ENCODE data around the gene MAML2. TPM values are rescaled to one million over a fixed set of nuclear protein-coding genes. Genes with fewer than 3 reads are reported as not detected.
A peak's percentile ranks its signal among the peaks of the same experiment; 100 is the strongest.

Gene MAML2
- total and polyA plus RNA-seq, 2 of the 13 experiments (the other 11 are each of a cell fraction or from before 2014, with no cell fraction given) = 2.3 to 25.9 TPM

- peak; percentile 32 for TF ChIP-seq PTBP1 (IDR thresholded peaks at IDR 0.05; ENCODE audit: low read depth, low read length, poor library complexity, severe bottlenecking)
- 0 out of 2 replicates have a peak, but pooled peaks have one; percentile 13 for TF ChIP-seq PRDM15 (CRISPR knock-in tag; IDR thresholded peaks at IDR 0.05)
- 0 out of 2 replicates have a peak, but pooled peaks have one; percentile 34 for TF ChIP-seq HNRNPL (IDR thresholded peaks at IDR 0.05; ENCODE audit: low read depth, low read length)
- TF ChIP-seq ARNT2 (CRISPR knock-in tag; IDR thresholded peaks at IDR 0.05; ENCODE audit: low read depth) = 0 out of 2 replicates have a peak, but pooled peaks have one; percentile 3
- no peak for TF ChIP-seq ZNF276 (CRISPR knock-in tag; IDR thresholded peaks at IDR 0.05; ENCODE audit: low read depth)
- TF ChIP-seq TOPORS (CRISPR knock-in tag; IDR thresholded peaks at IDR 0.05) = 0 out of 2 replicates have a peak, but pooled peaks have one; percentile 8
- TF ChIP-seq MYPOP (CRISPR knock-in tag; IDR thresholded peaks at IDR 0.05) = 0 out of 2 replicates have a peak, but pooled peaks have one; percentile 22
- peak; percentile 10; the same call in 1 of the 2 replicates for TF ChIP-seq ZNF800 (CRISPR knock-in tag; IDR thresholded peaks at IDR 0.05)
- TF ChIP-seq NRL (CRISPR knock-in tag; IDR thresholded peaks at IDR 0.05; ENCODE audit: borderline replicate concordance) = no peak
- TF ChIP-seq ZMYM3 (CRISPR knock-in tag; IDR thresholded peaks at IDR 0.05) = no peak
- TF ChIP-seq ZNF687 (CRISPR knock-in tag; IDR thresholded peaks at IDR 0.05) = no peak
- peak; percentile 57; the same call in 1 of the 2 replicates for TF ChIP-seq ZNF598 (CRISPR knock-in tag; IDR thresholded peaks at IDR 0.05; ENCODE audit: borderline replicate concordance)
- TF ChIP-seq IKZF4 (CRISPR knock-in tag; IDR thresholded peaks at IDR 0.05; ENCODE audit: borderline replicate concordance, low read depth, not compliant biosample characterization) = no peak
These were observed 46.1 kb upstream of the MAML2 start (continued) for GRCh38 chr11:96388891-96389719.
